ENCODE results near the gene RGS3.

RGS3 gene

GRCh38 chr9:113568571-113569321 lies 105.2 kb downstream of the RGS3 start:
- no peaks in the 10 kb centered on the region for H4K20me1 ChIP-seq (ENCODE audit: insufficient read depth, low read length)
- no peak overlapping the region for H3K9ac ChIP-seq (ENCODE audit: low read length)
- peaks cover 25% of the 10 kb centered on the region for H3K27me3 ChIP-seq (ENCODE audit: low read depth, low read length)
- H3K79me2 ChIP-seq (ENCODE audit: low read length) = no peaks in the 10 kb centered on the region
- peaks cover 14% of the 10 kb centered on the region for H3K4me1 ChIP-seq (ENCODE audit: low read length)
- H2AFZ ChIP-seq (ENCODE audit: low read depth, low read length) = no peak overlapping the region
- TF ChIP-seq CTCF (IDR thresholded peaks at IDR 0.05; ENCODE audit: low read depth, low read length) = no peak
- no peak for TF ChIP-seq EZH2phosphoT487 (IDR thresholded peaks at IDR 0.05; ENCODE audit: low read depth)
- no peaks in the 10 kb centered on the region for H3K36me3 ChIP-seq (replicated peaks; ENCODE audit: low read depth, low read length)
- H3K4me3 ChIP-seq (ENCODE audit: low read length) = no peak overlapping the region
- H3K4me2 ChIP-seq (ENCODE audit: low read length) = no peak overlapping the region
- H3K27ac ChIP-seq (ENCODE audit: low read length) = no peak overlapping the region
- H3K9me3 ChIP-seq (ENCODE audit: insufficient read depth, low read length) = no peaks in the 10 kb centered on the region

GRCh38 chr9:113569472-113570060 lies 106.0 kb downstream of the RGS3 start:
- Histone ChIP-seq H3K27ac (ENCODE audit: low read length) (no peak overlapping the region), H3K79me2 (ENCODE audit: low read length) (no peaks in the 10 kb centered on the region)
- no peak for TF ChIP-seq CTCF (IDR thresholded peaks at IDR 0.05; ENCODE audit: low read depth, low read length)
- TF ChIP-seq EZH2phosphoT487 (IDR thresholded peaks at IDR 0.05; ENCODE audit: low read depth) = no peak

GRCh38 chr9:113570106-113570505 lies 106.6 kb downstream of the RGS3 start:
- H3K36me3 ChIP-seq (replicated peaks; ENCODE audit: low read depth, low read length) = no peaks in the 10 kb centered on the region
- TF ChIP-seq EZH2phosphoT487 (IDR thresholded peaks at IDR 0.05; ENCODE audit: low read depth) (no peak), CTCF (IDR thresholded peaks at IDR 0.05; ENCODE audit: low read depth, low read length) (no peak)
- no peak overlapping the region for H3K4me3 ChIP-seq (ENCODE audit: low read length)
- no peaks in the 10 kb centered on the region for H3K79me2 ChIP-seq (ENCODE audit: low read length)
- H2AFZ ChIP-seq (ENCODE audit: low read depth, low read length) = no peak overlapping the region
- no peaks in the 10 kb centered on the region for H4K20me1 ChIP-seq (ENCODE audit: insufficient read depth, low read length)
- no peak overlapping the region for H3K9ac ChIP-seq (ENCODE audit: low read length)
- H3K27me3 ChIP-seq (ENCODE audit: low read depth, low read length) = peaks cover 29% of the 10 kb centered on the region
- no peak overlapping the region for H3K4me2 ChIP-seq (ENCODE audit: low read length)
- no peaks in the 10 kb centered on the region for H3K9me3 ChIP-seq (ENCODE audit: insufficient read depth, low read length)
- H3K27ac ChIP-seq (ENCODE audit: low read length) = no peak overlapping the region
- peaks cover 23% of the 10 kb centered on the region for H3K4me1 ChIP-seq (ENCODE audit: low read length)

More at GRCh38 chr9:113569472-113570060, 106.0 kb downstream of the RGS3 start:
- Histone ChIP-seq H2AFZ (ENCODE audit: low read depth, low read length) (no peak overlapping the region), H3K27me3 (ENCODE audit: low read depth, low read length) (peaks cover 31% of the 10 kb centered on the region), H3K36me3 (replicated peaks; ENCODE audit: low read depth, low read length) (no peaks in the 10 kb centered on the region), H3K9ac (ENCODE audit: low read length) (no peak overlapping the region), H3K4me1 (ENCODE audit: low read length) (peaks cover 20% of the 10 kb centered on the region), H3K4me2 (ENCODE audit: low read length) (no peak overlapping the region), H4K20me1 (ENCODE audit: insufficient read depth, low read length) (no peaks in the 10 kb centered on the region), H3K9me3 (ENCODE audit: insufficient read depth, low read length) (no peaks in the 10 kb centered on the region), H3K4me3 (ENCODE audit: low read length) (no peak overlapping the region)

Data from OCI-LY3 (cell line).